Urothelium cell line (cell line): ENCODE results near the gene TMX3.
A peak's percentile ranks its signal among the peaks of the same experiment; 100 is the strongest.

Source experiments
- DNase-seq: peaks from one replicate; pipeline ENCODE4 v3.0.0; 2011; ENCODE audit warnings: low spot score, mixed read lengths
- FAIRE-seq: peaks from 2 replicates; lab custom pipeline; 2011; peaks lifted over from hg19 to GRCh38; lab: Jason Lieb, UNC

Gene TMX3

DNA sequence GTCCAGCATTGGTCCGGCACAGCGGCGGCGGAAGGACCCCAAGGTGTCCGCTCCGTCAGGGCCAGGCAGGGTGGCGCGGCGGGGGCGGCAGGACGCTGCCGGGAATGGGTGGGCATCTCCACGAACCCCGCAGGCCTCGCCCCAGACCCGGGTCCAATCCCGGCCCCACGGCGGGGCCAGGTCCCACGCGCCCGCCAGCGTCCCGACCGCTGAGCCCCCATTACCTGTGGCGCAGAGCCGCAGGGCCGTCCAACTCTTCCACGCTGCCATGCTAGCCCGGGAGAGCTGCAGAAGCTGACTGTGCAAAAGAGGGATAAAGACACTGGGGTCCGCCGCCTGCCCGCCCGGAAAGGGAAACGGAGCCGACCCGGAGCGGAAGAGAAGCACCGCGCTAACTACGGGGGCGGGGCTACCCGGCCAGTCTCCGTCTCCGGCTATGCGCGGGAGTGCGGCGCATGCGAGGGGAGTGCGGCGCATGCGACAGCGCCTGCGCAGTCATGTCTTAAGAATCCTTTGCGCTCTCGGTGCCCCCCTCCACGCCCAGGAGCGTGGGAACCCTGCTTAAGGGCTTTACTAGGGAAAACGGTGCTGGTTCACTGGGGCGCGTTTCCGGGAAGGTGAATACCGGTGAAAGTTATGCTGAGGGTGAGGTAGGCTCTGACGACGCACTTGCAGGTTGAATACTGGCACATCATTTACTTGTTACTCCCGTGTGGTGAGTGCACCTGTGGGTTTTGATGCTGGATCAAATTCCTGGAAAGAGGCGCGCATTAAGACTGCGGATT, at the start of gene TMX3:
Gene TMX3, minus strand, starts transcription at position 397 of the 785 bp plus-strand sequence. Its CDS starts 127 bp downstream, at position 270.
- FAIRE-seq: no peak
- DNase-seq: peak; percentile 94

GRCh38 chr18:68764016-68764415, 49.1 kb upstream of the TMX3 start:
- DNase-seq (no peak), FAIRE-seq (no peak)

GRCh38 chr18:68763083-68763482, 48.2 kb upstream of the TMX3 start:
- no peak for DNase-seq
- no peak for FAIRE-seq

- no peak for FAIRE-seq
- DNase-seq: no peak
These were observed 44.4 kb upstream of the TMX3 start for GRCh38 chr18:68759308-68759707.

GRCh38 chr18:68757126-68757525, 42.2 kb upstream of the TMX3 start:
- FAIRE-seq (no peak), DNase-seq (no peak)

DNA sequence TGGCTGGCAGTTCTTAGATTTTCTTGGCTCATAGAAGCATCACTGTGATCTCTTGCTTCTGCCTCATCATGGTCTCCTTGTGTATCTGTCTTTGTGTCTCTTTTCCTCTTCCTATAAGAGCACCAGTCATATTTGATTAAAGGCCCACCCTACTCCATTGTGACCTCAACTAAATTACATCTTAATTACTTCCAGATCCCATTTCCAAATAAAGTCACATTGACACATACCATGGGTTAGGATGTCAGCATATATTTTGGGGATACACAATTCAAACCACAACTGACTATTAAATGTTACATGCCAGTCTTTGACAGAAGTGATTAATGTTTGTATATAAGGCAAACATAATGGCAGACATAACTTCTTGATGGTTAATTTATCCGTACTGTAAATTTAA, 27.3 kb upstream of the TMX3 start:
- DNase-seq: no peak

GRCh38 chr18:68740966-68741365, 26.1 kb upstream of the TMX3 start:
- FAIRE-seq (no peak), DNase-seq (no peak)

More for the DNA sequence above, 27.3 kb upstream of the TMX3 start:
- FAIRE-seq: no peak

DNA sequence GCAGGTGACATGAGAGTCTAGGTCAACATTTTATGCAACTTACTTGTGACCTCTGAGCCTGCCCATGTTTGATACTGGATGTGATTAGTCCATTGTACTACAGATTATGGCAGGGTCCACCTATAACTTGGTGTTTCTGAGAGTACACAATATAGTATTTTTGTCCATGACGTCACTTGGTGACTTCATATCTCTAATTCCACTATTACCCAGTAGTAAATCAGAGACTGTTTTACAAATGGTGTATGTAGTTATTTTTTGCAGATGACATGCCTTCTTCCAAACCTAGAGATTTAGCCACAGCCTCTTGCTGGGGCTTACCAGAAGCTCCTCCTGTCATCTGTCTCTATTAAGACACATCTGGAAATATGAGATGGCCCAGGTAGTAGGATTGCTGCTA, 24.6 kb upstream of the TMX3 start:
- FAIRE-seq: no peak
- DNase-seq: no peak

DNA sequence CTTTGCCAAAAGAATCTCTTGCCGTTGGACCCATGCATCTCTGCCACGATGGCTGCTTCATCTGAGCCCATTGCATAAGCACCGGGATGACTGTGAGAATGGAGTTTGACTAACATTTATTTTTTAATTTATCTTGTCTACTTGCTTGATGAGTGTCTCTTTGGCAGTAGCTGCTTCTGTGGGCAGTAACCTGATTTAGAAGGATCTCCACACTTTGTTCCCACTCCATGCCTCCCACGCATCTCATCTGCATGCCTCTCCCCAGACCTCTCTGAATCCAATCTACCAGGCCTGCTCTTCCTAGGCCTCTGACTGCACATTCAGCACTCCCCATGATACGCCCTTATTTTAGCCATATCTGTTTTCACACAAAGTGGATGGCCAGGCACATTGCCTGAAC, 23.7 kb upstream of the TMX3 start:
- DNase-seq (no peak), FAIRE-seq (no peak)

- FAIRE-seq (no peak), DNase-seq (peak; percentile 22)
These were observed 20.8 kb upstream of the TMX3 start for GRCh38 chr18:68735483-68736343.

DNA sequence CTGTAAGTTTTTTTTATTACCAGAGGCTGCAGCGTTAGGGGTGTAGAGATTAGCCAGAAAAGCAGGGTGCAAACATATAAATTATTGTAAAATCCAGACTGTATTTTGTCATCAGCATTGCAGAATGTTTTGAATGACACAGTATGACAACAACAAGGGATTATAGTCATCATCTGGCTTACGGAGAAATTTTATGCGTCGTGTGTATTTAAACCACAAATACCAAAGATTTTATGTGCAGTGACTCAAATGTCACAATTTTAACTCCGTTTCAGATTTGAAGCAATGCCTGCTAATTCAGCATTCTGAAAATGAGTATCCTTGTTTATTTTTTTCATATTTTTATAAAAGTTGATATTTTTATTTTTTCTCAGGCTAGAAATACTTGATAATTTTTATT, 19.4 kb upstream of the TMX3 start:
- DNase-seq (no peak), FAIRE-seq (no peak)

DNA sequence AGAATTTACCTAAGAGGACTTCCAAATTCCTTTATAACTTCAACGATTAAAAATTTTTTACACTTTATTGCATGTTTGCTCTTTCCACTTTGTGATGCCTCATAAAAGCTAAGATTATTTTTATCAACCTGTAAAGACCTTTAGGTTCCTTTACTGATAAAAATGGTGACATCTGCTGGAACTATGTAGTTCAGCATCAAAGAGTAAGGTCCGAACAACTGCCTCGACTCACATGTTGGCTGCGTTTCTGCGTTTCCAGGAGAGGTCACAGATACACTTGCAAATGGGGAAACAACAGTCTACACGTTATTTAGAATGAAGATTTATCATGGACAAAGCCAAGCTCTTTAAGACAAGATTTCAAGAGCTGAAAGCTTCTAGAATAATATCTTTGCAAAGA, 18.8 kb upstream of the TMX3 start:
- no peak for FAIRE-seq
- no peak for DNase-seq

DNA sequence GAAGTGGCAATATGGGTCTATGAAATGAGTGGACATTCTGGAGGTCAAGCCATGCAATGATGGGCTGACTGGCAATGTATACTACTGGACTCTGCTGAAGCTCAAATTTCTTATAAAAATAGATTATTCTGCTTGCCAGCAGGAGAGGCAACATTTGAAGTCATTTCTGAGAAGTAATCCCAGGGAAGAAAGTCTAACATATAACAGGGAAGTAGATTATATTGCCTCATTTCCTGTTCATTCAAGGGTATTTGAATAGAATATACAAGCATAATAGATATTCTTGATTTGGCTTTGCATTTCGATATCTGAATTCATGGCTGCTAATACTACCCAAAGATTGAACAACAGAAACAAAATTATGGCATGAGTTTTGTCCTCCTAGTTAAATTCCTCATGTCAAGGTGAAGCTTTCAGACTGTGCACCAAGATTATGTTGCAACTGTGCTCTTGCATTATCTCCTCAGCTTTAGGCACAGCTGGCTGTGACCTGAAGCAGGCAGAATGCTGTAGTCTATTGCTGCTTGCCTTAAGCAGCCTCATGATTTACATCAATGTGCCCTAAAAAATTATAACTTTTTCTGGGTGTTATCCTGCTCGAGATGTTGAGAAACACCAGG, 13.3 kb upstream of the TMX3 start:
- DNase-seq: no peak
- no peak for FAIRE-seq

DNA sequence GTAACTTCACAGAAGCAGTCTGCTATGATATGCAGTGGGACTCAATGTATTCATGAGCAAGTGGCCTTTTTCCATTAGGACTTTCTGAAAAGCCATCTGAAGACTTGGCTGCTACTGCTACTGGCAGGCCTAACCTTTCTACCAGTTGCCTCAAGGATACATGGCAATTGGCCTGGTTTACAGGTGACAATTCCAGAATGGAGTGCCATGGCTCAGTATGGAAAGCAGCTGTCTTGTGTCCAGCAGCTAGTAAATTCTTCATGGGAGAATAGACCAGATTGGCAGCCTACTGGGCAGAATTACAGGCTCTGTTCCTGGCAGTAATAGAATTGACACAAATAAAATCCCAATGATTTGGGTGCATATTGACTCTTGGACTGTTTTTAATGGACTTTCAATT, 12.6 kb upstream of the TMX3 start:
- FAIRE-seq (no peak), DNase-seq (no peak)

DNA sequence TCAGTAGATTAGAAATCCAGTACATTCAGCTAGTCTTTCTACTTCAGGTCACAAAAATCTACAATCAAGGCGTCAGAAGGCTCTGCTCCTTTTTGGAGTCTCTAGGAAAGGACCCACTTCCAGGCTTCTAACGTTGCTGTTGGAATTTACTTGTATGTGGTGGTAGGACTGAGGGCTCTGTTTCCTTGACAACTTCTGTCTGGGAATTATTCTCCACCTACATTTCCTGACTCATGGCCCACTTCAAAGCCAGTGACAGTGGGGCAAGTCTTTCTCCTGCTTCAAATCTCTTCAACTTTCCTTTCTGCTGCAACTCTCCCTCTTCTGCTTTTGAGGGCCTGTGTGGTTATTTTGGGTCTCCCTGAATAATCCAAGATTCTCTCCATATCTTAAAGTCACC, 10.4 kb upstream of the TMX3 start:
- FAIRE-seq: no peak
- no peak for DNase-seq

- DNase-seq (no peak), FAIRE-seq (no peak)
These were observed 9.1 kb upstream of the TMX3 start for GRCh38 chr18:68724021-68724420.

DNA sequence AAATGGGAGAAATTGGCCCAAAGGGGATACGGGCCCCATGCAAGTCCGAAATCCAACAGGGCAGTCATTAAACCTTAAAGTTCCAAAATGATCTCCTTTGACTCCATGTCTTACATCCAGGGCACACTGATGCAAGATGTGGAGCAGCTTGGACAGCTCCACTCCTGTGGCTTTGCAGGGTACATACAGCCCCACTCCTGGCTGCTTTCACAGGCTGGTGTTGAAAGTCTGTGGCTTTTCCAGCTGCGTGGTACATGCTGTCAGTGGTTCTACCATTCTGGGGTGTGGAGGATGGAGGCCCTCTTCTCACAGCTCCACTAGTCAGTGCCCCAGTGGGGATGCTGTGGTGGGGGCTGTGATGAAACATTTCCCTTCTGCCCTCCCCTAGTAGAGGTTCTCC, 8.6 kb upstream of the TMX3 start:
- DNase-seq (no peak), FAIRE-seq (no peak)

GRCh38 chr18:68722821-68723220, 7.9 kb upstream of the TMX3 start:
- FAIRE-seq (no peak), DNase-seq (no peak)

DNA sequence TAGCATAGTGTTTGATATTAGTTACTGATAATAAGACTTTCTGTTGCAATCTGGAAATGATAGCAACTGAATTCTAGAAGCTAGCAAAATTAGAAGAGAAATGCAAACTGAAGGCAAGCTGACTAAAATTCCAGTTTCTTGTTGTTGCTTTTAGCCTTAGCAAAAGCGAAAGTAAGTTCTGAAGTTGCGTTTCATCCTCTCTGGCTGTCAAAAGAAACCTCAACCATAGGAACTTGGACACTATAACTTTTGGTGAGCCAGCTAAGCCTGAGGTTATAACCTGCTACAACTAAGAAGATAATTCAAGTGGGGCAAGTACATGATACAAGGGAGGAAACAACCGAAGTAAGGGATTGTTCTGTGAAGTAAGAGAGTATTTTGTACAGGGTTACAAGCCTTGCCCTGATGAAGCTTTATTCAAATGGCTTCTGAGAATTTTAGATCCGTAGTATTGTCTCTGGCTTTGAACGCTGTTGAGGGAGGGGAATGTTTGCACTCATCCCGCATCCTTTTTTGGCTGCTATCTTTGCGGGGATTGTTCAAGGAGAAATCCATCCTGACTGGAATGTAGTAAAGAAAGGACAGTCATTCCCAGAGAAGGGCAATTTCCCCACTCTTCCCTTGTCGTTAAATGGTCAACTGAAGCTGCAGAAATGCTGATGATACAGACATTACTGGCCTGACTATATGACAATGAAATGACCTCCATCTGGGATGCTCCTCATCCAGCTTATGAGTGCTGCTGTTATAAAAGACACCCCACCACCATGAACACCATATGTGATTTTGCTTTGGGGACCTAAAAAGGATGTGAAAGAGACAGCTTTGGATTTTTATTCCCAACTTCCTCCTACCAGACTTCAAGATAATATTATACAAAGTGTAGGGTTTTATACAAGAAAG, 7.0 kb upstream of the TMX3 start:
- DNase-seq: no peak
- FAIRE-seq: no peak

DNA sequence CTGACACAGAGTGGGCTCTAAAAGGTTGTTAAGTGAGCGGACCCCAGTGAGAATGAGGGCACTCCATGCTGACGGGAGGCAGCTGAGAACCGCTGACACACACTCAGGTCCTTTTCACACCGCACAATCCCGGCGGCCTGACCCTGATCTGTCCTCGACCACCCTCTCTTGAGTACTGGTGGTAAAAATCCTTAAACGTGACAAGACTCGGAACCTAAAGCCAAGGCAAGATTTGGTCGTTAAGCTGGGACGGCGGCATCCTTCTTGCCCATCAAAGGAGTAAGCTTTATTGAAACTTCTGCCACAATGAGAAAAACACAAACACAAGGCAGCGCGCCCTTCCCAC, 569 bp downstream of the TMX3 start:
- no peak for DNase-seq
- FAIRE-seq: no peak

GRCh38 chr18:68713796-68714195, 1.1 kb downstream of the TMX3 start:
- FAIRE-seq: no peak
- DNase-seq: no peak
